Measurements from ENCODE around the gene OR2V2. TPM values are rescaled to one million over a fixed set of nuclear protein-coding genes. Genes with fewer than 3 reads are reported as not detected.
"Not testable (repeated sequence)": the region's sequence is repeated elsewhere in the genome, so short reads cannot be mapped to it uniquely, and the experiment has no call there.

Gene OR2V2, protein sequence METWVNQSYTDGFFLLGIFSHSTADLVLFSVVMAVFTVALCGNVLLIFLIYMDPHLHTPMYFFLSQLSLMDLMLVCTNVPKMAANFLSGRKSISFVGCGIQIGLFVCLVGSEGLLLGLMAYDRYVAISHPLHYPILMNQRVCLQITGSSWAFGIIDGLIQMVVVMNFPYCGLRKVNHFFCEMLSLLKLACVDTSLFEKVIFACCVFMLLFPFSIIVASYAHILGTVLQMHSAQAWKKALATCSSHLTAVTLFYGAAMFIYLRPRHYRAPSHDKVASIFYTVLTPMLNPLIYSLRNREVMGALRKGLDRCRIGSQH
- not detected for polyA plus RNA-seq (2013, experiment 1 of 2; ENCODE audit: insufficient read length)
- not detected for polyA plus RNA-seq (2013, experiment 2 of 2; ENCODE audit: insufficient read length)

DNA sequence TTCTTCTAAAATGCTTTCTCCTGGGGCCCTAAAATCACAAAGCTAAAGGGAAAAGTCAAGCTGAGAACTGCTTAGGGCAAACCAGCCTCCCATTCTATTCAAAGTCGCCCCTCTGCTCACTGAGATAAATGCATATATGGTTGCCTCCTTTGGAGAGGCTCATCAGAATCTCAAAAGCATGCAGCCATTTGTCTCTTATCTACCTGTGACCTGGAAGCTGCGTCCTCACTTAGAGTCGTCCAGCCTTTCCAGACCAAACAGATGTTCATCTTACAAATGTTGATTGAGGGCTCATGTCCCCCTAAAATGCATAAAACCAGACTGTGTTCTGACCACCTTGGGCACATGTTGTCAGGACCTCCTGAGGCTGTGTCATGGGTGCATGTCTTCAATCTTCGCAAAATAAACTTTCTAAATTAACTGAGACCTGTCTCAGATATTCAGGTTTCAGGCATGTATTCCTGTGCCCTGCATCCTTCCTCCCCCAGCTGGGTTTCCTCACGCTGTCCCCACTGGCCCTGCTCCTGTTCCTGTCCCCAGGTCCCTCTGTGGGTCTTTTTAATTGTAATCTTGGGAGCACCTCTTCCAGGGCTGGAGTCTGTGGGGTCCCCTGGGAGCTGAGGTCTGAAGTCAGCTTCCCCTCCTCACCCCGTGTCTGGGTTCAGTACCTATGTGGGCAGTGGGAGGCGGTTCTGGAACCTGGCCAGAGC is at the start of gene OR2V2:
TSS of gene OR2V2 (plus strand) at position 660 of the 710 bp plus-strand sequence. CDS start 7,357 bp downstream, outside the sequence.
- not testable (repeated sequence) for DNase-seq

DNA sequence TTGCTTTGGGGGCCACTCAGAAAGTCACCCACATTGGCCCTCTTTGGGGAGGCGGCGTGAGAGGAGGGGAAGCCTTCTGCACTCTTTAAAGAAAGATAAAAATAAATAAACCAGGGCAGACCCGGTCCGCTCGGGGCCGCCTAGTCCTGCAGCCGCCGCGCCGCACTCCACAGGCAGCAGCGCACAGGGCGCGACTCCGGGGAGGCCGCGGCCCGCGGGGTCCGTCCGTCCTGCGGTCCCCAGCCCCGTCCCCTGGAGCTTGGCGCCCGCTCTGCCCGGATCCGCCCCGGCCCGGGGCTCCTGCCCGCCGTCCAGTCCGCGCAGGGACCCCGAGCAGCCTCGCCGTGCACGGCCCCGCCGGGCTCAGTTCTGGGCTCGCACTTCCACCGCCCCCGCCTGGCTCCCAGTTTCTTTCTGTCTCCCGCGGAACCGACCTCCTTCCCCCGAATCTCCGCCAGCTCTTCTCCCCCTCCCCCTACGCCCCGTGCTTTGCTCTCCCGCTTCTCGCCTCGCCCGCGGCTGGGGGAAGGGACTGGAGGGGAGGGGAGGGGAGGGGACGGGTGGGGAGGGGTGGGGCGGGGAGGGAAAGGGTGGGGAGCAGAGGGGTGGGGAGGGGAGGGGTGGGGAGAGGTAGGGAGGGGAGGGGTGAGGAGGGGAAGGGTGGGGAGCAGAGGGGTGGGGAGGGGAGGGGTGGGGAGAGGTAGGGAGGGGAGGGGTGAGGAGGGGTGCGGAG is 49.5 kb upstream of the OR2V2 start:
- not testable (repeated sequence) for DNase-seq

DNA sequence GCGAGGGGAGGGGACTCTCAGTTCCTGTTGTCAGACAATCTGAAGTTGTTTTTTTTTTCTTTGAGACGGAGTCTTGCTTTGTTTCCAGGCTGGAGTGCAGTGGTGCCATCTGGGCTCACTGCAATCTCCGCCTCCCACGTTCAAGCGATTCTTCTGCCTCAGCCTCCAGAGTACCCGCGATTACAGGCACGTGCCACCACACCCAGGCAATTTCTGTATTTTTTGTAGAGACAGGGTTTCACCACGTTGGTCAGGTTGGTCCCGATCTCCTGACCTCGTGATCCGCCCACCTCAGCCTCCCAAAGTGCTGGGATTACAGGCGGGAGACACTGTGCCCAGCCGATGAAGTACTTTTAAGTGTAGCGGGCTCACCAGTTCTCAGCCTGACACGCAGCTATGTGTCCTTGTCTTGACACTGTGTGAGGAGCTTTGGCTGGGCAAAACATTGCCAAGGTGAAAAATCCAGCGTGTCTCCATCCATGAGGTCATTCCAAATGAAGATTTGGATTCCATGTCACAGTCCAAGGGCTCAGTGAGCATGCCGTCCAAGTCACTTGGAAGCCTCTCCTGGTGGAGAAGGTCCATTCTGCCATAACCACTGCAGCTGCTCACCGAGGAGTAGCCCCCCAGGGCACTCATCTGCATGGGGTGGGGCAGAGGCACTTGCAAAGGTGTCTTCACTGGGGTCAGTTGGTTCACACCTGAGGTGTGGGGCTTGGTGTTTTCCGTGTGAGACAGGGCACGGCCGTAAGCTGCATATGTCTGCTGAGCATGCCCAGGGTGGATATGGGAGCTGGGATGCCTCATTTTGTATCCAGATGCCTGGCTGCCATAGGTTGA is 48.4 kb upstream of the OR2V2 start:
- DNase-seq, result no peak

DNA sequence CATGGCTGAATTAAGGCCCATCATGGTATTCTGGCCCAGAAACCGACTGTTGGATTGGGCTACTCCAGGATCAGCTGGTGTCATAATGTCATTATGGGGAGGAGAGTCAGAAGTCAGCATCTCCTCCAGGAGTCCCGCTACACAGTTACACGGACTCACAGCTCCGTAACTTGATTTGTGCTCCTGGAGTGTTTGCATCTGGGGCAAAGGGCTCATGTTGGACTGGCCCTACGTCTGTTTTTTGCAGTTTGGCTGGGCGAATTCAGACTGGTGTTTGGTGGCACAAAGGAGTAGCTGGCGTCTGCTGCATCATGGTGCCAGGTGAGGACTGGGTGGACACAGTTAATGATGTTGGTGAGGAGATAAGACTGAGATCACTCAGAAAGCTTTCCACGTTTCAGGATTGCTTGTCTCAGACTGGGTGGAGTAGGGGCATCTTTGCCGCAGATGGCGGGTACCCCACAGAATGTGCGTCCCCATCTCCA is 47.7 kb upstream of the OR2V2 start:
- DNase-seq, result no peak

DNA sequence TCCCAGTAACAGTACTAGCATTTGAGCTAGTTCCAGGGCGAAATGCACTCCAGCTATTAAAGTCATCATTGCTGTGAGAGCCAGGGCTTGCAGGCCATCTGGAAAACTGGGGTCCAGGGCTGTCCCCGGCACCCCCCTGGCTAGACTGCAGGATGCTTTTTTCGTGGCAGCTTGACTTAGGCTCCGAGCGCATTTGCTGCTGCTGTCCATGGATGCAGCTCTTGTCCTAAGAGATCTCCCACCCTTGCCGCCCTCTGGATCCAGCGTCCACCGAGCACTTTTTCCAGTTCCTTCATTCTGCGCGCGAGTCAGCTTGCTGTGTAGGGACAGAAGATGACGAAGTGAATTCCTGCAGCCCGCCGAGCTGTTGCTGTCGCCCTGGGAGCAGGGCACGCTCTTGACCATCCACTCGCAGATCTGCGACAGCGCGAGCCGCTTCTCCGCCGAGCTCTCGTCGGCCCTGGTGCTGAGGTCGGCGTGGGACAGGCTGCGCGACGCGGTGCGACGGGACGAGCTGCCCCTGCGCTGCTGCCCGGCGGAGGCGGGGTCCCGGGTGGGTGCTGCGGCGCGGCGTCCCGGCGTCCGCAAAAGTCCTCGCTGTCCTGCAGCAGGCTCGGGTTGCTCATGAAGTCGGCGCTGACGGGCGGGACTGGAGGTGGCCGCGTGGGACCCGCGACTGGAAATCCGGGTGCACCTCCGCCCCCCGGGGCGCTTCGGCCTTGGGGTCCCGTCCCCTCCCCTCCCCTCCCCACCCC is 47.1 kb upstream of the OR2V2 start:
- DNase-seq, result no peak

DNA sequence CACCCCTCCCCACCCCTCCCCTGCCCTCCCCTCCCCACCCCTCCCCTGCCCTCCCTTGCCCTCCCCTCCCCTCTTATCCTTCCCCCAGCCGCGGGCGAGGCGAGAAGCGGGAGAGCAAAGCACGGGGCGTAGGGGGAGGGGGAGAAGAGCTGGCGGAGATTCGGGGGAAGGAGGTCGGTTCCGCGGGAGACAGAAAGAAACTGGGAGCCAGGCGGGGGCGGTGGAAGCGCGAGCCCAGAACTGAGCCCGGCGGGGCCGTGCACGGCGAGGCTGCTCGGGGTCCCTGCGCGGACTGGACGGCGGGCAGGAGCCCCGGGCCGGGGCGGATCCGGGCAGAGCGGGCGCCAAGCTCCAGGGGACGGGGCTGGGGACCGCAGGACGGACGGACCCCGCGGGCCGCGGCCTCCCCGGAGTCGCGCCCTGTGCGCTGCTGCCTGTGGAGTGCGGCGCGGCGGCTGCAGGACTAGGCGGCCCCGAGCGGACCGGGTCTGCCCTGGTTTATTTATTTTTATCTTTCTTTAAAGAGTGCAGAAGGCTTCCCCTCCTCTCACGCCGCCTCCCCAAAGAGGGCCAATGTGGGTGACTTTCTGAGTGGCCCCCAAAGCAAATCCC is 46.2 kb upstream of the OR2V2 start:
- DNase-seq, result not testable (repeated sequence)

DNA sequence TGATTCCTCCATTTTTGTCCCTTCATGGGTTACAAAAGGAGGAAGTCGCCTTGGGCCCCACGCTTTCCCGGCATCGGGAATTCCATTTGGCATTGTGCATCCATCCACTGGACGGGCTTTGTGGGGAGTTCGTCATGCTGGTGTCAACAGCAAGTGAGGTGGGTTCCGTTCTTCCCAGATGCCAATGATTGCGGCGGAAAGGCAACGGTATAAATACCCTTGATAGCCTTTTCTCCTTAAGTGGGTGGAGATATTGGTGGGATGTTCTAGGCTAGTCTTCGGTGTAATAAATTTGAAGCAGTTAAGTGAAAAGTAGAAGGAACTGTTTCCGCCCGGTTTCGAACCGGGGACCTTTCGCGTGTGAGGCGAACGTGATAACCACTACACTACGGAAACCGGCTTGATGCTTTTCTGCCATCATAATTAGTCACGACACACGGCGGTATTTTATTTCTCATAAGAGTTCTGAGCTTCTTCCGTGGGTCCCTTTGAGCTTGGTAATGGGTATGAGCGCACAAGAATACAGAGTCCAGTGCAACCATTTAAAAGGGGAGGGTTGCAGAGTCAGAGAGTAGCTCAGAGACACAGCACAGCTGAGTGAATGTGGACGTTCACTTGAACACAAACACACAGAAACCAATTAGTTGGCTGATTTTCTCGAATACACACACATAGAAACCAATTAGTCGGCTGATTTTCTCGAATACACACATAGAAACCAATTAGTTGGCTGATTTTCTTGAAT is 45.3 kb upstream of the OR2V2 start:
- DNase-seq, result not testable (repeated sequence)

DNA sequence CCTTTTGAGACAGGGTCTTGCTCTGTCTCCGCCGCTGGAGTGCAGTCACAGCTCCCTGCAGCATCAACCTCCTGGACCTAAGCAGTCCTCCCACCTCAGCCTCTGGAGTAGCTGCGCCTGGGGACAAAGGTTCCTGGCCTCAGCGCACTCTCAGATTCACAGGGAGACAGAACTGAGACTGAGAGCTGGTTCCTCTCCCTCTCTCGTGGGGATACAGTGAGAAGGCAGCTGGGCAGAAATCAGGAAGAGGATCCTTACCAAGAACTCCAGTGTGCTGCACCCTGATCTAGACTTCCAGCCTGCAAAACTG is 43.2 kb upstream of the OR2V2 start:
- not testable (repeated sequence) for DNase-seq

DNA sequence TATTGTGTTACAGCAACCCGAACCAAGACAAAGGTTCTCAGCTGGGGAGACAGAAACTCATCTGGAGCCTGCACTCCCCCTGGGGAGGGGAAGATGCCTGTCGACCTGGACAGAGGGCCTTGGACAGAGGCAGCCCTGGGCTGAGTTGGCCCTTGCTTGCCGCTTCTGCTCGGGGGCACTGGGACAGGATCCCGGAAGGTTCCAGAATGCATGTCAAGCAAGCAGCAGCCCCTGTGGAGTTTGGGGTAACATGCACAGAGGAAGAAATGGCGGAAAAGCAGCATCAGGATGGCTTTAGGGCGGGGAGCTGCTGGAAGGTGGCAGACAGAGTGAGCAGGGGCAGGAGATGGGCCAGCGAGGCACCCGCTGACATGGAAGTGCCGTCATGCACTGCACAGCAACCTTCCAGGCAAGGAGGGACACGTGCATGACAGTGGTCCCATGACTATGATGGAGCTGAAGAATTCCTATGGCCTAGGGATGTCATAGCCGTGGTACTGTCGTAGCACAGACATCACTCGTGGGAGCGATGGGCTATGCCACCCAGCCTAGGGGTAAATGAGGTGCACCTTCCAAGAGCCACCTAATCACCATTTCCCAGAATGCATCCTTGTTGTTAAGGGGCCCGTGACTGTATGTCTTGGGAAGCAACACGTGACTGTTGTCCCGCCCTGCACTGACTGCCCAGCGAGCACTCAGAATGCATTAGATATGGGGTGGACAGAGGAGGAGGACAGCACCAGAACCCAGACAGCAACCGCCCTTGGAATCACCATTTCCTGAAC is 42.6 kb upstream of the OR2V2 start:
- DNase-seq, result not testable (repeated sequence)

DNA sequence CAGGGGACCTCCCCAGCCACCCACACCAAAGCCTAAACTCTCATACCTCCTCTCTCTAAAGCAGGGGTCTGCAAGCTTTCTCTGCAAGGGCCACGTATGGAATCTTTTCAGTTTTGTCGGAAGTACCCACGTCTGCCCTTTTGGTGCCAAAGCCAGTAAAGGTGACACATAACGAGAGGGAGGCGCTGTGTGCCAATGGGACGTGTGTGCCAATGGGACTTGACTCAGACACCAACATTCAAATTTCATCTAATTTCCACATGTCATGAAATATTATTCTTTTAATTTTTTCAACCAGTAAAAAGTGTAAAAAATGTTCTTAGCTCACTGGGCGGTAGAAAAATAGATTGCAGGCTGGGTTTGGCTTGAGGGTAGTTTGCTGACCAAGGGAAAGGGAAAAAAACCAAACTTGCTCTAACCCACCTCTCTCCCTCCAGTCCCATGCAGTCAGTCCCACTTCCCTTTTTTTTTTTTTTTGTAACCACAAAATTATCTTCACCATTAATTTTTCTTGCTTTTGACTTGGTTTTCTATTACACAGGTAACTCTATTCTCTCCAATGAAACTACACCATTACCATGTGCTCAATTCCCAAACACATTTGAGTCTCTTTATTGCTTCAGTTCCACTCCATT is 41.9 kb upstream of the OR2V2 start:
- DNase-seq, result no peak

DNA sequence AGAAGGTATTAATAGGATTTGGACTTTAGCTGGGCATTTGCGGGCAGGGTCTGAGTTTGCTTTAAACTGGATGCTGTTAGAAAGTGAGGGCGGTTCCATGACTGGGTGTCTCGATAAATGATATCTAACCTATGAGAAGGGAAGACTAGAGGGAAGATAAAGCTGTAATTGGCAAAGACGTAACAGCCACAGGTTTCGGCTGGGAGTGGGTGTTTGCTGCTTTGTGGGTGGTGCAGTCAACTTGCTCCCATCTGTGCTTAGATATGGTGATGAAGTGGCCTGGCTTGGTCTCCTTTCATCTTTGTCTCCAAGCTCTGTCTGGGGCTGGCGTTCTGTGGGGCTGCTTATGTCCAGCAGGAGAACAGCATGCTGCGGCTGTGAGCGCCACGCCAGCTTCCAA is 39.7 kb upstream of the OR2V2 start:
- no peak for DNase-seq

DNA sequence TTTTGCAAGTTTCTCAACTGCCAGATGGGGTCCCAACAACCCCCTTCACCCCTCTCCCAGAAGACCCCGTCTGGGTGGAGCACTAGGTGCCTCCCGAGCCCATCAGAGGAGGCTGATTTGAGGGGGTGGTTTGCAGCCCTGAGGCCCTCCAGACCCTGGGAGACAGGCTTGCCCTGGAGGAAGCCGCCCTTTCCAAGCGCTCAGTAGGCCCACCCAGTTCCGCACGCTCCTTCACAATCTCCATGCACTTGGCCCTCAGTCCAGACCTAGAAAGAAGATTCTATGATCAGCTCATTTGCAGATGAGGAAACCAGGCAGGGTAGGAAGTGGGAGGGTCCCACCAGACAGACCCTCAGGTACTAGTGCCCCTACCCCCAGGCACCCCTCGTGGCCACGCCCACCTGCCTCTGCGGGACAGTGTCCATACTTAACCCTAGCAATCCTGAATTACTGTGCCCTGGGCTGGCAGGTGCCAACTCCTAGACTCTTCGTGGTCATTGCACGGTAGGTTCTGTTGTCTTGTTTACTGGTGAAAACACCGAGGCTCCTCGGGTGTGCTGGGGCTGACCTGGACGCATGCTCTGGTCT is 38.7 kb upstream of the OR2V2 start:
- DNase-seq, result no peak

DNA sequence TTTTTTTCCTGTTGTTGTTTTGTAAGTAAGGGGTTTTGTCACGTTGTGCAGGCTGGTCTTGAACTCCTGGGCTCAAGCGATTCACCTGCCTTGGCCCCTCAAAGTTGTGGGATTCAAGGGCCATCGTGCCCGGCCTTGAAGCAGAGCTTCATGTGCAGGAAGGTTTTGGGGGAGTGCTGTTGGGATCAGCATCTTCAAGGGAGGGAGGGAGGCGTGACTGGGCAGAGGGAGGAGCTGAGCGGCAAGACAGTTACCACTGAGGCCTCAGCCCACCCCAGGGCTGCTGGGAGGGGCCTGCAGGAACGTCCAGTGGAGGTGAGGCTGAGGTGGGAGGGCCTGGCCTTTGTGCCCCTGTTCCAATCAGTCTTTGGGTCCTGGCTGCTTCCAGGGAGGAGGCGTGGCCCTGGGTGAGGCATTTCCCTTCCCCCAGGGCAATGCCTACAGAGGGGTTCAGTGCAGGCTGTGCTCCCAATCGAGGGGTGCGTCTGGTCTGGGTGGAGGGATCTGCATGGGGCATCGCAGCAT is 37.8 kb upstream of the OR2V2 start:
- DNase-seq, result no peak

DNA sequence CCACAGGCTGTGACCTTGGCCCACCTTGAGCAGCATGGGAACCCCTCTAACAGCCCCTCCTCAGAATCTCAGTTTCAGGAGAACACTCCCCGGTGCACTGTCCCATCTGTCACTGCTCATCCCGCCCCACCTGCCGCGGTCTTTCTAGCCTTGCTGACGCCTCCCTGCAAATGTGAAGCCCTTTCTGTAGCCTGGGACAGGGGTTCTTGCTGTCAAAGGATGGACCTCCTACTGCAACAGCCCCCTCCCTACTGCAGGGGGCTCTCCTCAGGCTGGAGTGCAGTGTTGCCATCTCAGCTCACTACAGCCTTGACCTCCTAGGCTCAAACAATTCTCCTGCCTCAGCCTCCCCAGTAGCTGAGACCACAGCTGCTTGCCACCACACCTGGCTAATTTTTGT is 36.4 kb upstream of the OR2V2 start:
- DNase-seq, result no peak

DNA sequence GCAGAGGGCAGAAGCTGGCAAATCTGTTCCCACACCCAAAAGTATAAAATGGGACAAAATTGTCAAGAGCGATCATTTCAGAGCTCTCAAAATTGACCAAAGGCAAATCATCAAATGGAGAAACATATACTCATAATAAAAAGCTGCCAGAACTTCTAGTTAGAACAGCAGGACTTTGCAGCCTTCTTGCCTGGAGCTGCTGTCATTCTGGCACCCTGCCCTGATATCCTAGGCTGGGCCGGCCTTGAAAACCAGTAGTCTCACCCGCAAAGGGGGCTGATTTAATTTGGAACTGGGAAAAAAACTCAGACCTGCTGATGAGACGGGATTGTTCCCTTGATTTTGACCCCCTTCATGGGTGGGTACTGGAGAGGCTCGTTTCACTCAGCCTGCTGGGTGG is 34.9 kb upstream of the OR2V2 start:
- DNase-seq, result no peak

DNA sequence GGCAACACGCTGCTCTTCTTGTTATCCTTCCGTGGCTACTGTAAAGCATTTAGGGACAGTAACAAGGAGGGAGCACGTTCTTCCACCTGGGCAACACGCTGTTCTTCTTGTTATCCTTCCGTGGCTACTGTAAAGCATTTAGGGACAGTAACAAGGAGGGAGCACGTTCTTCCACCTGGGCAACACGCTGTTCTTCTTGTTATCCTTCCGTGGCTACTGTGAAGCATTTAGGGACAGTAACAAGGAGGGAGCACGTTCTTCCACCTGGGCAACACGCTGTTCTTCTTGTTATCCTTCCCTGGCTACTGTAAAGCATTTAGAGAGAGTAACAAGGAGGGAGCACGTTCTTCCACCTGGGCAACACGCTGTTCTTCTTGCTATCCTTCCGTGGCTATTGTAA is 33.8 kb upstream of the OR2V2 start:
- DNase-seq, result not testable (repeated sequence)

DNA sequence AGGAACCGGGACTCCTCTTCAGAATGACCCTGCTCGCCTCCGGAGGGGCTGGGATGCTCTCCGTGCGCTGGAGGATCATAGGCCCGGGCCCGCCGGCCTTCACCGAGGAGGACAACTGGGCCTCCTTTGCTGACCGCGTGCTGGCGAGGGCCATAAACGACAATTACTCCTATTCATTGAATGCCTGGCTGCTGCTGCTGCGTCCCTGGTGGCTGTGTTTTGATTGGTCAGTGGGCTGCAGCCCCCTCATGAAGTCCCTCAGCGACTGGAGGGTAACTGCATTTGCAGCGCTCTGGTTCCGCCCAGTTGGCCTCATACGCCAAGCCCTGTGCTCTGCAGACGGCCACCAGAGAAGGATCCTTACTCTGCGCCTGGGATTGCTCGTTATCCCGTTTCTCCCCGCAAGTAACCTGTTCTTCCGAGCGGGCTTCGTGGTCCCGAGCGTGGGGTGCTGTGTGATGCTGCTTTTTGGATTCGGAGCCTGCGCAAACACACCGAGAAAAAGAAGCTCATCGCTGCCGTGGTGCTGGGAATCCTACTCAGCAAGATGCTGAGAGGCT is 33.0 kb upstream of the OR2V2 start:
- no peak for DNase-seq

Data from fibroblast of skin of abdomen (primary cell).